Common myeloid progenitor, CD34-positive (primary cell): ENCODE data around the gene MTHFSD.
A peak's percentile ranks its signal among the peaks of the same experiment; 100 is the strongest.

Experiments used
- CTCF ChIA-PET: fragments of 350-600 bp; sonication (Branson Sonifier 250); formaldehyde crosslinking; loops from one replicate; lab custom pipeline; 2021; ENCODE audit warnings: antibody characterized with exemption; lab: Charles Lee
- POLR2A ChIA-PET: fragments of 350-600 bp; sonication (Branson Sonifier 250); formaldehyde crosslinking; loops from one replicate; lab custom pipeline; 2021; ENCODE audit warnings: antibody characterized with exemption; lab: Charles Lee
- DNase-seq, 3 donors: peaks; one replicate each; pipeline versions ENCODE4 v3.0.0 to v3.0.0-alpha.2; 2013
- H3K27ac ChIP-seq, 2 experiments: 1 replicate in 1 of 2; 2 replicates in 1 of 2; pipeline ENCODE4 v1.7.0; 2013; ENCODE audit warnings: inconsistent platforms in 2 of 2, low read length in 2 of 2, mild to moderate bottlenecking in 2 of 2, low read depth in 1 of 2, moderate library complexity in 1 of 2; ENCODE audit not compliant: severe bottlenecking in 2 of 2, insufficient read depth in 1 of 2, poor library complexity in 1 of 2
- H3K27me3 ChIP-seq, 5 experiments: replicated peaks in 2 of 5; 1 replicate in 3 of 5; 2 replicates in 2 of 5; pipeline versions ENCODE4 v1.6.1 to v1.7.0; 2013; ENCODE audit warnings: low read length in 4 of 5, mild to moderate bottlenecking in 2 of 5, moderate library complexity in 2 of 5, inconsistent platforms in 1 of 5; ENCODE audit not compliant: insufficient read depth in 5 of 5, control insufficient read depth in 4 of 5
- H3K36me3 ChIP-seq, 4 experiments: 1 replicate in 2 of 4; 2 replicates in 2 of 4; pipeline versions ENCODE4 v1.6.1 to v1.7.0; 2013; ENCODE audit warnings: low read length in 3 of 4, control low read depth in 1 of 4, mild to moderate bottlenecking in 1 of 4; ENCODE audit not compliant: control insufficient read depth in 4 of 4, insufficient read depth in 4 of 4
- H3K4me1 ChIP-seq, 4 experiments: 1 replicate in 3 of 4; 2 replicates in 1 of 4; pipeline versions ENCODE4 v1.6.1 to v1.7.1; 2013; ENCODE audit warnings: low read length in 3 of 4, mild to moderate bottlenecking in 3 of 4, control low read depth in 1 of 4, inconsistent platforms in 1 of 4, moderate library complexity in 1 of 4; ENCODE audit not compliant: control insufficient read depth in 4 of 4, insufficient read depth in 4 of 4; ENCODE audit errors: control extremely low read depth in 1 of 4
- H3K4me3 ChIP-seq, 7 experiments: 1 replicate in 4 of 7; 2 replicates in 3 of 7; pipeline versions ENCODE4 v1.5.1 to v1.7.0; 2013; ENCODE audit warnings: mild to moderate bottlenecking in 7 of 7, low read length in 6 of 7, moderate library complexity in 6 of 7, inconsistent platforms in 2 of 7, low read depth in 2 of 7, control low read depth in 1 of 7; ENCODE audit not compliant: insufficient read depth in 4 of 7, control insufficient read depth in 1 of 7; ENCODE audit errors: extremely low read depth in 1 of 7
- H3K9me3 ChIP-seq, 5 experiments: 1 replicate in 4 of 5; 2 replicates in 1 of 5; pipeline versions ENCODE4 v1.6.1 to v1.7.1; 2013; ENCODE audit warnings: low read length in 4 of 5, mild to moderate bottlenecking in 2 of 5, inconsistent platforms in 1 of 5, low read depth in 1 of 5, moderate library complexity in 1 of 5; ENCODE audit not compliant: control insufficient read depth in 4 of 5, insufficient read depth in 2 of 5; ENCODE audit errors: control extremely low read depth in 1 of 5
- WGBS: methylation state at CpG from one replicate; pipeline ENCODE4 v1.1.5; 2013; ENCODE audit not compliant: insufficient coverage; 5-methylcytosine and 5-hydroxymethylcytosine counted together

Gene MTHFSD

GRCh38 chr16:86510465-86511261 is 44.4 kb downstream of the MTHFSD start, which contains the start of gene FOXF1:
FOXF1 (plus strand) TSS chr16:86510527; CDS start chr16:86510570, 43 bp downstream.
- peaks cover 0 to 4% (median 0%) of the 10 kb centered on the region in 5 experiments for H3K9me3 ChIP-seq
- H3K27ac ChIP-seq, result no peak within 1 kb of the TSS
- H3K4me3 ChIP-seq, result peak within 1 kb of the TSS; percentile 41 to 76 (median 58)
- H3K36me3 ChIP-seq, result no peaks in the 10 kb centered on the region
- POLR2A ChIA-PET, result no interaction called here
- H3K27me3 ChIP-seq, result peaks cover 3 to 98% (median 54%) of the 10 kb centered on the region in 5 experiments
- peaks cover 0 to 32% (median 20%) of the 10 kb centered on the region in 4 experiments for H3K4me1 ChIP-seq
- peak in 2 of 3 donors; percentile 46 to 56 for DNase-seq
- CTCF ChIA-PET, result no interaction called here
- 1% methylated on average over 62 of the region's 89 CpGs for WGBS

GRCh38 chr16:86509759-86510464 is 45.1 kb downstream of the MTHFSD start:
- Histone ChIP-seq H3K4me3 (peak overlapping the region; percentile 41 to 76 (median 58)), H3K9me3 (peaks cover 0 to 4% (median 0%) of the 10 kb centered on the region in 5 experiments), H3K4me1 (peaks cover 0 to 36% (median 21%) of the 10 kb centered on the region in 4 experiments), H3K27me3 (peaks cover 2 to 98% (median 53%) of the 10 kb centered on the region in 5 experiments), H3K36me3 (no peaks in the 10 kb centered on the region), H3K27ac (no peak overlapping the region)
- peak in 1 of 3 donors; percentile 40 for DNase-seq
- POLR2A ChIA-PET, result no interaction called here
- under 1% methylated on average over 59 of the region's 84 CpGs for WGBS
- CTCF ChIA-PET, result no interaction called here

GRCh38 chr16:86508947-86509758 is 45.9 kb downstream of the MTHFSD start:
- Histone ChIP-seq H3K27ac (no peak overlapping the region), H3K27me3 (peaks cover 0 to 98% (median 61%) of the 10 kb centered on the region in 5 experiments), H3K4me1 (peaks cover 0 to 36% (median 21%) of the 10 kb centered on the region in 4 experiments), H3K9me3 (peaks cover 0 to 4% (median 0%) of the 10 kb centered on the region in 5 experiments), H3K36me3 (no peaks in the 10 kb centered on the region), H3K4me3 (peak overlapping the region; percentile 41 to 76 (median 58))
- POLR2A ChIA-PET, result no interaction called here
- peak; percentile 47 to 74 (median 63) for DNase-seq
- CTCF ChIA-PET, result interaction anchor here (1.4 kb wide), 1 partner anchor 8 kb away, joined by 4 read pairs; no protein-coding TSS in a partner anchor
- 1% methylated on average over 69 of the region's 79 CpGs for WGBS

GRCh38 chr16:86508028-86508946 is 46.7 kb downstream of the MTHFSD start:
- Histone ChIP-seq H3K36me3 (no peaks in the 10 kb centered on the region), H3K9me3 (peaks cover 0 to 4% (median 0%) of the 10 kb centered on the region in 5 experiments), H3K27ac (no peak overlapping the region), H3K4me3 (peak overlapping the region in 4 of 7 experiments; percentile 1 to 76 (median 66)), H3K4me1 (peaks cover 0 to 36% (median 21%) of the 10 kb centered on the region in 4 experiments), H3K27me3 (peaks cover 0 to 98% (median 61%) of the 10 kb centered on the region in 5 experiments)
- ChIA-PET CTCF (interaction anchor here (1.4 kb wide), 1 partner anchor 9 kb away, joined by 4 read pairs; no protein-coding TSS in a partner anchor), POLR2A (no interaction called here)
- WGBS, result 2% methylated on average over 76 of the region's 99 CpGs
- DNase-seq, result no peak

- Histone ChIP-seq H3K4me3 (no peak overlapping the region), H3K27me3 (peaks cover 3 to 98% (median 64%) of the 10 kb centered on the region in 5 experiments), H3K9me3 (peaks cover 0 to 4% (median 0%) of the 10 kb centered on the region in 5 experiments), H3K27ac (no peak overlapping the region), H3K36me3 (no peaks in the 10 kb centered on the region), H3K4me1 (peaks cover 0 to 36% (median 21%) of the 10 kb centered on the region in 4 experiments)
- ChIA-PET POLR2A (no interaction called here), CTCF (interaction anchor here (1.4 kb wide), 1 partner anchor 10 kb away, joined by 4 read pairs; no protein-coding TSS in a partner anchor)
- 6% methylated on average over 27 of the region's 37 CpGs for WGBS
- no peak for DNase-seq
These were observed 47.6 kb downstream of the MTHFSD start for GRCh38 chr16:86507173-86508027.
